Endothelial cell of umbilical vein (primary cell): ENCODE results near the gene EEFSEC.

Experiments
- EZH2 ChIP-seq: IDR thresholded peaks from 2 replicates; pipeline ENCODE4 v1.6.1; 2012; ENCODE audit warnings: borderline replicate concordance, low read depth, mild to moderate bottlenecking, moderate library complexity, low read length, inconsistent platforms; ENCODE audit not compliant: severe bottlenecking
- MYC ChIP-seq: IDR thresholded peaks from one replicate; pipeline ENCODE4 v1.6.1; 2011; ENCODE audit warnings: mild to moderate bottlenecking, low read depth, low read length
- POLR2AphosphoS5 ChIP-seq: IDR thresholded peaks from 2 replicates; pipeline ENCODE4 v1.6.1; 2012; ENCODE audit warnings: low read depth, mild to moderate bottlenecking, control low read depth, low read length, moderate library complexity; ENCODE audit not compliant: insufficient read depth
- TF ChIP-seq, protein P1 (sequence below), 2 donors: IDR thresholded peaks; 1 replicate in 1 of 2; 2 replicates in 1 of 2; pipeline ENCODE4 v1.5.1; 2011; ENCODE audit warnings: low read length in 2 of 2, mild to moderate bottlenecking in 2 of 2, moderate library complexity in 2 of 2, control low read depth in 1 of 2, inconsistent platforms in 1 of 2, low read depth in 1 of 2; ENCODE audit not compliant: insufficient read depth in 1 of 2; ENCODE audit errors: extremely low read depth in 1 of 2

DNA sequence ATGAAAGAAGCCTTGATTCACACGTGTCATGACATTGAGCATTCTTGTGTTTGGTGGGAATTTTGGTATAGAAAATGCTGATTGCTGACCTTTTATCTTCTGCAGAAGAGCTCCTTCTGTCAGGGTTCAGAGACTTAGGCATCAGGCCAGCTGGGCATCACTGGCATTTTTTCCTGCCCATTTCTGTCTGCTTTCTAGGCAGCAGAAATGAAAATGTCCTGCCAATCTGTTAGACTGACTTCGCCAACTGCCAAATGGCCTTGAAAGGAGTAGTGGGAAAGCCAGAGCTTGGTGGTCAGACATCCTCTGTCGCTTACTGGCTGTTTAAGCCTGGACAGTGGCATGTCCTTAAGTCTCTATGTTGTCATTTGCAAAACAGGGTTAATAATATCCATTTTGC, 57.4 kb downstream of the EEFSEC start:
- TF ChIP-seq, protein P1, sequence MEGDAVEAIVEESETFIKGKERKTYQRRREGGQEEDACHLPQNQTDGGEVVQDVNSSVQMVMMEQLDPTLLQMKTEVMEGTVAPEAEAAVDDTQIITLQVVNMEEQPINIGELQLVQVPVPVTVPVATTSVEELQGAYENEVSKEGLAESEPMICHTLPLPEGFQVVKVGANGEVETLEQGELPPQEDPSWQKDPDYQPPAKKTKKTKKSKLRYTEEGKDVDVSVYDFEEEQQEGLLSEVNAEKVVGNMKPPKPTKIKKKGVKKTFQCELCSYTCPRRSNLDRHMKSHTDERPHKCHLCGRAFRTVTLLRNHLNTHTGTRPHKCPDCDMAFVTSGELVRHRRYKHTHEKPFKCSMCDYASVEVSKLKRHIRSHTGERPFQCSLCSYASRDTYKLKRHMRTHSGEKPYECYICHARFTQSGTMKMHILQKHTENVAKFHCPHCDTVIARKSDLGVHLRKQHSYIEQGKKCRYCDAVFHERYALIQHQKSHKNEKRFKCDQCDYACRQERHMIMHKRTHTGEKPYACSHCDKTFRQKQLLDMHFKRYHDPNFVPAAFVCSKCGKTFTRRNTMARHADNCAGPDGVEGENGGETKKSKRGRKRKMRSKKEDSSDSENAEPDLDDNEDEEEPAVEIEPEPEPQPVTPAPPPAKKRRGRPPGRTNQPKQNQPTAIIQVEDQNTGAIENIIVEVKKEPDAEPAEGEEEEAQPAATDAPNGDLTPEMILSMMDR (IDR thresholded peaks at IDR 0.05; ENCODE audit: extremely low read depth in 1 of 2, insufficient read depth in 1 of 2, low read depth in 1 of 2, low read length in 2 of 2), result no peak
- no peak for TF ChIP-seq EZH2
- no peak for TF ChIP-seq POLR2AphosphoS5
- no peak for TF ChIP-seq MYC
